Astrocyte of the hippocampus (primary cell): ENCODE measurements around the gene FAM136A.
"Not testable (repeated sequence)": the region's sequence is repeated elsewhere in the genome, so short reads cannot be mapped to it uniquely, and the experiment has no call there.

Experiments used
- DNase-seq: peaks from one replicate; pipeline ENCODE4 v3.0.0; 2011; ENCODE audit warnings: low read depth, low spot score

FAM136A gene

GRCh38 chr2:70297828-70298227 is 4.0 kb downstream of the FAM136A start:
- DNase-seq, result not testable (repeated sequence)

GRCh38 chr2:70283500-70284191 is 18.2 kb downstream of the FAM136A start:
- DNase-seq, result no peak

- DNase-seq, result no peak
Observed at GRCh38 chr2:70282439-70282838, 19.4 kb downstream of the FAM136A start.

GRCh38 chr2:70280242-70280798 is 21.5 kb downstream of the FAM136A start:
- no peak for DNase-seq

- no peak for DNase-seq
Observed at GRCh38 chr2:70270323-70270722, 31.5 kb downstream of the FAM136A start.

GRCh38 chr2:70269422-70270302 is 32.2 kb downstream of the FAM136A start:
- DNase-seq, result not testable (repeated sequence)

- DNase-seq, result not testable (repeated sequence)
Observed at GRCh38 chr2:70266925-70267324, 34.9 kb downstream of the FAM136A start.

GRCh38 chr2:70261501-70261900 is 40.4 kb downstream of the FAM136A start:
- DNase-seq, result peak; percentile 9

GRCh38 chr2:70258532-70258875 is 43.4 kb downstream of the FAM136A start:
- no peak for DNase-seq

- no peak for DNase-seq
Observed at GRCh38 chr2:70255637-70256314, 46.1 kb downstream of the FAM136A start.

GRCh38 chr2:70250434-70250833 is 51.4 kb downstream of the FAM136A start:
- no peak for DNase-seq

- DNase-seq, result peak; percentile 99
Observed at GRCh38 chr2:70248181-70248847, 53.6 kb downstream of the FAM136A start, which contains the start of gene TIA1. Gene TIA1 (minus strand): TSS chr2:70248628. CDS start chr2:70248430, 198 bp downstream.

- peak; percentile 37 for DNase-seq
Observed at GRCh38 chr2:70247364-70248180, 54.3 kb downstream of the FAM136A start.
